GM18873 (cell line): Measurements from ENCODE around the gene ATG3.
A peak's percentile ranks its signal among the peaks of the same experiment; 100 is the strongest.
"Not testable (repeated sequence)": the region's sequence is repeated elsewhere in the genome, so short reads cannot be mapped to it uniquely, and the experiment has no call there.

Source experiments
- ATAC-seq: cut with Tn5 transposase; IDR thresholded peaks from one replicate; pipeline ENCODE4 v1.9.1; 2021; ENCODE audit warnings: mild to moderate bottlenecking, moderate library complexity, moderate number of reproducible peaks; ENCODE audit not compliant: unreplicated experiment, low FRiP score

Gene ATG3

DNA sequence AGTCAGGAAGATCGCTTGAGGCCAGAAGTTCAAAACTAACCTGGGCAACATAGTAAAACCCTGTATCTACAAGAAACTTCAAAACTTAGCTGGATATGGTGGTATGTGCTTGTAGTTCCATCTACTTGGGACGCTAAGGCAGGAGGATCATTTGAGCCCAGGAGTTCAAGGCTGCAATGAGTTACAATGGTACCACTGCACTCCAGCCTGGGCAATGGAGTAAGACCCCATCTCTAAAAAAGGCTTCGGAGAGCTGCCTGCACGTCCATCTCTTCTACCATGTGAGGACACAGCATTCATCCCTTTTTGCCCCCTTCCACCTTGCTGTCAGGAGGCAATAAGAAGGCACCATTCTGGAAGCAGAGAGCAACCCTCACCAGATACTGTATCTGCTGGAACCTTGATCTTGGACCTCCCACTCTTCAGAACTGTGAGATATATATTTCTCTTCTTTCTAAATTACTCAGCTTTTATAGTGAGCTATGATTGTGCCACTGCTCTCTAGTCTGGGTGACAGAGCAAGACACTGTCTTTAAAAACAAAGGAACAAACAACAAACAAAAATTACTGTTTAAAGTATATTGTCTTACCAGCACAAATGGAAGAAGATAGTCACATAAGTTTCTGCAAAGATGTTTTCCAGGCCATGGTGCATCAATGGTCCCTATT, 58.3 kb downstream of the ATG3 start:
- no peak for ATAC-seq

DNA sequence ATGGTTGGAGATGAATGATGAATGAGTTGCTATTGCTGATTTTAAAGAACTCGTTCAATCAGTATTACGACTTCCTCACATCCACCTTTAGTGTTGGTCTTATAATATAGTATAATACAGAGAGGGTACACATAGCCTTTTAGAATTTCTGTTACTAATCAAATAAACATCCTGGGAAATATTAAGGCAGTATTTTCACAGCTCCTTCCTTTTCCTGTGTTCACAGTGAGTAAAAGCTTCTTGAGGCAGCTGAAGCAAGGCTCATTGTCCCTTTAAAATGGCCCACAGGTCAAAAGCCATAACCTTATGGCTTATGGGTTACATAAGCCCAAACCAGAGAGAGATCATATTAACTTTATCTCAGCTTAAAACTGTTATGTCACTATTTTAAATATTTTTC, 61.1 kb downstream of the ATG3 start:
- no peak for ATAC-seq

- peak; percentile 39 for ATAC-seq
These were observed 62.6 kb downstream of the ATG3 start, which contains the start of gene BTLA for GRCh38 chr3:112498914-112499711. Gene BTLA, minus strand, starts transcription at chr3:112499472. Its CDS starts 114 bp downstream, at chr3:112499358.

DNA sequence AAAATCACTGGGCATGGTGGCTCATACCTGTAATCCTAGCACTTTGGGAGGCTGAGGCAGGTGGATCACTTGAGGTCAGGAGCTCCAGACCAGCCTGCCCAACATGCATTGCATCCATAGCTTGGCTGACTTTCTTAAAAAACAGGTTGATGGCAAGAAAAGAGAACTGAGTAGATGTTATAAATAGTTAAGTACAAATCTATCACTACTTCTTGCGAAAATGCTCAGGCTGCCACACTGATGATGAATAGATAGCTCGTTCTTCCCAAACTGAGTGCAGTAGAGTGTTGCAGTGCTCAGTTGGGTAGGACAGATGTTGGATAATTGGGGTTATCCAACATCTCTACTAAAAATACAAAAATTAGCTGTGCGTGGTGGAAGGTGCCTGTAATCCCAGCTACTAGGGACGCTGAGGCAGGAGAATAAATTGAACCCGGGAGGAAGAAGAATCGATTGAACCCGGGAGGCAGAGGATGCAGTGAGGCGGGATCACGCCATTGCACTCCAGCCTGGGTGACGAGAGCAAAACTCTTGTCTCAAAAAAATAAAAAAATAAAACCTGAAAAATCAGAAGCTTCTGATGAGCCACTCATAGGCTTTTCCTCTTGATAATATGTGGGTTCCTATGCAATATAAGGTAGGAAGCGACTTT, 63.7 kb downstream of the ATG3 start:
- no peak for ATAC-seq

- no peak for ATAC-seq
These were observed 65.2 kb downstream of the ATG3 start for GRCh38 chr3:112496366-112497067.

DNA sequence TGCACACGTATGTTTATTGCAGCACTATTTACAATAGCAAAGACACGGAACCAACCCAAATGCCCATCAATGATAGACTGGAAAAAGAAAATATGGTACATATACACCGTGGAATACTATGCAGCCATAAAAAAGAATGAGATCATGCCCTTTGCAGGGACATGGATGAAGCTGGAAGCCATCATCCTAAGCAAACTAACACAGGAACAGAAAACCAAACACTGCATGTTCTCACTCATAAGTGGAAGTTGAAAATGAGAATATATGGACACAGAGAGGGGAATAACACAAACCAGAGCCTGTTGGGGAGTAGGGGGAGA, 67.4 kb downstream of the ATG3 start:
- not testable (repeated sequence) for ATAC-seq

DNA sequence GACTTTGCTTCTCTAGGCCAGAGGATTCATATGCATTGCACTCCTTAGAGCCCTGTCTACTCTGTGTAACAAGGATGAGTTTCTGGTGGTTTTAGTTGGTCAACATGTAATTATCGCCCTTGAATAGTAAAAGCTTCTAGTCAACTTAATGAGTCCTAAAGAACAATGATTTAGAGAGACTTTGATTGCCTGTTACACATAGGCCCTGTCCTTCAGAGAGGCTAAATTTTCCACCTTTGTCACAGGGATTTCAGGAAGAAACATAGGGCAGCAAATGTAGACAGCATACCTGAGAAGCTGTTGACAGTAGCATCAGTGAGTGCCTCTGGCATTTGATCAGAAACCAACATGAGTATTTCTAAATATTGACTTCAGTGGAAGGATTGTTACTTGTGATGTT, 69.6 kb downstream of the ATG3 start:
- no peak for ATAC-seq

GRCh38 chr3:112491373-112491772, 70.4 kb downstream of the ATG3 start:
- ATAC-seq = no peak

DNA sequence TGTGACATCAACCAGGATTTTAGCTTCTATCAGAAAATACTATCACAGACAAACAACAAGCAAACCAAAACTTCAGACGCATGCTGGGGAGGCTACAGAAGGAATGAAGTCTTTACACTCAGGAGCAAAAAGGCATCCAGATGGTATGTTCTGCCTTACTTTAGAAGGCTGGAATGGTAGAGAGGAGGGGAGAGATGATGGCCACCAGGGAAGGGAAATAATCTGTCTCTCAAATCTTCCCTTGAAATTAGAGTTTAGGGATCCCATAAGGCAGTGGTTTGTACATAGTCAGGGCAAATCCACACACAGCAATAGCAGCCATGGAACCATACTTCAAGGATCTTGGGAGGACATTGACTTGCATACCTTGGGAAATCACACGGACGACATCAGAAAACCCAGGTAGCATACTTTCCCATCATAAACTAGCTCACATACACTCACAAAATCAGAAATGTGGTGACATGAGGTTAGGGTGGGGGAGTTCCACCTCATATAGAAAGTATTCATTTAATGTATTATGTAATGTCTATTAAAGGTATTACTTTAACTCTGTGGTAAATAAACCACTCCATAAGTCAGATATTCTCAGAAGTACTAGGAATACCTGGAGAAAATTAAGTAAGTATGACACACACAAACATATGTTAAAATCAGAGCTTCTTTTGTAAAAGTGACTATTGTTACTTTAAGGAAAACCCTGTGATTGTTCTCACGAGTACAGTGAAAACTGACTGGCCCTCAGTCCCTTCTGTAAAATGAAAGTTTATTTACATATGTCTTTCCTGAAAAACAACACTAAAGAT, 71.9 kb downstream of the ATG3 start:
- peak; percentile 50 for ATAC-seq

- ATAC-seq = no peak
These were observed 74.8 kb downstream of the ATG3 start for GRCh38 chr3:112486811-112487505.

DNA sequence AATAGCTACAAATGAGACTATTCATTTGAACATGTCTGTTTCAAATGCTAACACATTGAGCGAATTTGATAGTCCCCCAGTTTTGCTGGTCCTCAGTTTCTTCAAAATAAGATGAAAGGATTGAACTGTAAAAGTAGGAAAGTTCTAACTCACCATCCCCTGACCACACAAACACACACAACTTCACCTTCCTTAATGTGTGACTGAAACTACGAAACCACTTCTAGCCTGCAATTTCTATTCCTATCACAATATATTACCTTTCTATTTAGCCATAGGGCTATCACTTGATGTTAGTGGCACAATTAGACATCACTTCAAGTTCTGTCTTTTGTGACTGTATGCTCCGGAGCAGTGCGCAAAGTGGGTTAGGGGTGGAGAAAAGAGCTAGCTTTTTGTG, 77.4 kb downstream of the ATG3 start:
- no peak for ATAC-seq

DNA sequence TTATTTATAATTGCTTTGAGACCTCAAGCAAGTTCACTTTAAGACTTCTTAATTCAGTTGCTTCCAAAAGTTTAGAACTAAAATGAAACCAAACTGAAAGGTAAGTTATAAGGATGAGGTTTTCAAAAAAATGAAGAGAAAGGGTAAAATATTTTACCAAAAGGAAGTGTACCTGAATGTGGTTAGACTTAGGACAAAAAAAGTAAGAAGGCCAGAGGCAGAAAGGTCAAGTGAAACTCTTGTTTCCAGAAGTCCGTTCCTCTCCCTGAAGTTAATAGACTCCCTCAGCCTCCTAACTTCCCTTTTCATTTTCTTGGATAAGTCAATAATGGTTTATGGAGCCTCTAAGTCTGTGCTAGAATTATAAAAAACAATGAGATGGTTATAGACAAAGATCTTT, 79.1 kb downstream of the ATG3 start:
- ATAC-seq = no peak
